SK-N-MC (cell line): Measurements from ENCODE around the gene NXF1.

Experiments used
- EZH2 ChIP-seq: fragments of 200-600 bp; sonication (generic); IDR thresholded peaks from one replicate; pipeline ENCODE4 v1.6.1; 2017; ENCODE audit warnings: antibody characterized with exemption
- FOXP2 ChIP-seq: optimal IDR thresholded peaks from 2 replicates; pipeline ENCODE3; 2011; ENCODE audit warnings: mild to moderate bottlenecking, moderate library complexity; ENCODE audit not compliant: insufficient read depth; ENCODE audit errors: extremely low read length, control extremely low read depth
- POLR2AphosphoS5 ChIP-seq: IDR thresholded peaks from 2 replicates; pipeline ENCODE4 v1.6.1; 2012; ENCODE audit warnings: mild to moderate bottlenecking, low read depth, low read length, borderline replicate concordance

- TF ChIP-seq EZH2 (no peak), POLR2AphosphoS5 (no peak), FOXP2 (no peak)
Measured at GRCh38 chr11:62835336-62835735, 30.1 kb upstream of the NXF1 start.
